ENCODE data around the gene TYK2. TPM values are rescaled to one million over a fixed set of nuclear protein-coding genes. Genes with fewer than 3 reads are reported as not detected.

TYK2 gene
- total RNA-seq, 1 donor from 2014 or later, result 143 TPM

DNA sequence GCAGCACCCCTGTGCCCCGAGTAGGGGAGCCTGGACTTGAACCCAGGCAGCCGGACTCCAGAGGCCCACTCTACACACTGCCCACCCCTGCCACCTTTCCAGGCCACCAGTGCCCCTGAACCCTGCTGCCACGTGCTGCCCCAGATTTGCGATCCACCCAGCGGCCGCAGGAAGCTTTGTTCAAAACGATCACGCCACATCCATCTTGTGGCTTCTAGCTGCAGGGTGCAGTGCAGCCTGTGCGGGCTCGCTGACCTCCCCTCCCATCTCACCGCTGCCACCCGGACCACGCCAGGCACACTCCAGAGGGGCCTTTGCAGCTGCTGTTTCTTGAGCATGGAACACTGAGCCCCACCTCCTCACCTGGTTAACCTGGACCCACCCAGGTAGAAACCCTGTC is 50.8 kb downstream of the TYK2 start:
- H3K36me3 Mint-ChIP-seq (ENCODE audit: low read depth, unreplicated experiment), result peaks cover 21% of the 10 kb centered on the region
- no peak for TF ChIP-seq CTCF (IDR thresholded peaks at IDR 0.05; ENCODE audit: unreplicated experiment)
- DNase-seq (ENCODE audit: low spot score), result no peak
- H3K9me3 Mint-ChIP-seq (ENCODE audit: unreplicated experiment), result no peaks in the 10 kb centered on the region
- no peak overlapping the region for H3K4me3 Mint-ChIP-seq (ENCODE audit: unreplicated experiment)
- peaks cover 13% of the 10 kb centered on the region for H3K27me3 Mint-ChIP-seq (ENCODE audit: unreplicated experiment)
- H3K27ac Mint-ChIP-seq (ENCODE audit: unreplicated experiment), result no peak overlapping the region
- H3K4me1 Mint-ChIP-seq (ENCODE audit: unreplicated experiment), result peaks cover 9% of the 10 kb centered on the region

- DNase-seq (ENCODE audit: low spot score), result no peak
- no peak overlapping the region for H3K4me3 Mint-ChIP-seq (ENCODE audit: unreplicated experiment)
- peaks cover 13% of the 10 kb centered on the region for H3K27me3 Mint-ChIP-seq (ENCODE audit: unreplicated experiment)
- H3K36me3 Mint-ChIP-seq (ENCODE audit: low read depth, unreplicated experiment), result peaks cover 17% of the 10 kb centered on the region
- no peaks in the 10 kb centered on the region for H3K9me3 Mint-ChIP-seq (ENCODE audit: unreplicated experiment)
- H3K27ac Mint-ChIP-seq (ENCODE audit: unreplicated experiment), result no peak overlapping the region
- H3K4me1 Mint-ChIP-seq (ENCODE audit: unreplicated experiment), result peaks cover 9% of the 10 kb centered on the region
- no peak for TF ChIP-seq CTCF (IDR thresholded peaks at IDR 0.05; ENCODE audit: unreplicated experiment)
Observed at GRCh38 chr19:10328558-10329429, 51.6 kb downstream of the TYK2 start.

DNA sequence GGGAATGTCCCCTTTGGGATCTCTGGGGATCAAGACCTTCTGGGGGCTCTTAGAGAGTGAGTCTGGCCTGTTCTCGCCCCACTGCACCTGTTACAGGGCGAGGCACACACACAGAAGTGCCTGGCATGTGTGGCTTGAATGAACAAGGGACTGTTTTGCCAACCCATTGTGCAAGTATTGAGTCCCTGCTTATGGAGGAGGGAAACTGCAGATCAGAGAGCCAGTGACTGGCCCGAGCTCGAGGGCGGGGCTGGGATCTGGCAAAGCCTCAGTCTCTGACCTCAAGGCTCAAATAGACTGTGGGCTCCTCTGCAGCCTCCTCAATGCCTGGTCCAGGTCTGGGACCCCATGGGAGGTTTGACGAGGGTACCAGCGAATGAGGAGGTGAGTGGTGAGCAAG is 52.6 kb downstream of the TYK2 start:
- no peak for DNase-seq (ENCODE audit: low spot score)
- H3K4me1 Mint-ChIP-seq (ENCODE audit: unreplicated experiment), result peaks cover 7% of the 10 kb centered on the region
- peaks cover 11% of the 10 kb centered on the region for H3K27me3 Mint-ChIP-seq (ENCODE audit: unreplicated experiment)
- H3K27ac Mint-ChIP-seq (ENCODE audit: unreplicated experiment), result no peak overlapping the region
- TF ChIP-seq CTCF (IDR thresholded peaks at IDR 0.05; ENCODE audit: unreplicated experiment), result no peak
- H3K9me3 Mint-ChIP-seq (ENCODE audit: unreplicated experiment), result no peaks in the 10 kb centered on the region
- H3K4me3 Mint-ChIP-seq (ENCODE audit: unreplicated experiment), result no peak overlapping the region
- peaks cover 19% of the 10 kb centered on the region for H3K36me3 Mint-ChIP-seq (ENCODE audit: low read depth, unreplicated experiment)

- Mint-ChIP-seq H3K36me3 (ENCODE audit: low read depth, unreplicated experiment) (peaks cover 20% of the 10 kb centered on the region), H3K27me3 (ENCODE audit: unreplicated experiment) (peaks cover 10% of the 10 kb centered on the region), H3K27ac (ENCODE audit: unreplicated experiment) (no peak overlapping the region), H3K9me3 (ENCODE audit: unreplicated experiment) (no peaks in the 10 kb centered on the region), H3K4me3 (ENCODE audit: unreplicated experiment) (no peak overlapping the region), H3K4me1 (ENCODE audit: unreplicated experiment) (no peaks in the 10 kb centered on the region)
- no peak for DNase-seq (ENCODE audit: low spot score)
- TF ChIP-seq CTCF (IDR thresholded peaks at IDR 0.05; ENCODE audit: unreplicated experiment), result no peak
Observed at GRCh38 chr19:10325732-10326131, 54.6 kb downstream of the TYK2 start.
